Ovary (tissue), 9 donors: ENCODE measurements around the gene USF2. TPM values are rescaled to one million over a fixed set of nuclear protein-coding genes. Genes with fewer than 3 reads are reported as not detected.

Experiments
- DNase-seq, 5 donors: peaks; one replicate each; pipeline ENCODE4 v3.0.0-alpha.2; 2019 to 2020
- H3K27ac ChIP-seq, 2 donors: fragments of 200-600 bp; one replicate each; pipeline versions ENCODE4 v1.5.1 to v1.8.0; 2019 to 2022
- H3K27me3 ChIP-seq: fragments of 200-600 bp; one replicate; pipeline ENCODE4 v1.8.0; 2022
- H3K36me3 ChIP-seq: fragments of 200-600 bp; sonication (generic); one replicate; pipeline ENCODE4 v1.5.1; 2019
- H3K4me1 ChIP-seq: one replicate; pipeline ENCODE4 v1.8.1; 2013; ENCODE audit warnings: mild to moderate bottlenecking, moderate library complexity; ENCODE audit not compliant: insufficient read depth
- H3K4me3 ChIP-seq: fragments of 200-600 bp; sonication (generic); one replicate; pipeline ENCODE4 v1.5.1; 2017
- H3K9me3 ChIP-seq, 2 donors: fragments of 200-600 bp in 1 of 2; sonication (generic) in 1 of 2; one replicate each; pipeline versions ENCODE4 v1.5.1 to v1.8.1; 2013 to 2019; ENCODE audit warnings: mild to moderate bottlenecking in 1 of 2, moderate library complexity in 1 of 2
- CTCF ChIP-seq, 3 donors: fragments of 450-650 bp in 2 of 3; fragments of 200-600 bp in 1 of 3; IDR thresholded peaks; one replicate each; pipeline versions ENCODE4 v1.5.1 to v1.8.0; 2016 to 2022; ENCODE audit warnings: antibody characterized with exemption in 3 of 3, mild to moderate bottlenecking in 1 of 3
- EP300 ChIP-seq: sonication (generic); formaldehyde crosslinking; IDR thresholded peaks from one replicate; pipeline ENCODE4 v1.6.1; 2017; ENCODE audit warnings: antibody characterized with exemption
- POLR2A ChIP-seq: fragments of 450-650 bp; IDR thresholded peaks from one replicate; pipeline ENCODE4 v1.6.1; 2017; ENCODE audit warnings: antibody characterized with exemption, mild to moderate bottlenecking, moderate library complexity
- WGBS, 3 donors: extraction: QIAGEN DNeasy Blood & Tissue Kit in 1 of 3; methylation state at CpG; one replicate each; pipeline versions ENCODE4 v1.1.5 to v1.1.7; 2013 to 2017; 5-methylcytosine and 5-hydroxymethylcytosine counted together
- intact Hi-C, 4 donors: fragments of 100-400 bp; cut with DNase I; formaldehyde crosslinking; loops; one replicate each; pipeline versions ENCODE4 v1.11.0 to v1.15.1; 2022 to 2023
- polyA plus RNA-seq, 2 donors: library from polyadenylated mRNA; stranded (reverse); fragments of 200-250 nt in 1 of 2; fragments of 350-450 nt in 1 of 2; fragmentation: Illumina TruSeq in 1 of 2; extraction: RNeasy Lipid Tissue Mini Kit (QIAGEN cat#74804) in 1 of 2; gene quantifications; one replicate each; pipeline ENCODE4 v1.2.3, GENCODE V29; 2013 to 2014
- total RNA-seq, 7 donors: library from RNA; depleted of rRNA in 2 of 7; stranded (reverse); fragments of >200 nt in 2 of 7; fragmentation: NEBNext Ultra II Directional in 3 of 7; extraction: Animal tissue kit (Norgen Biotek cat#: 25700) in 3 of 7; gene quantifications; one replicate each; pipeline versions ENCODE4 v1.1.0 to v1.2.4, GENCODE V29; 2016 to 2023
- donor health status: DM: no; HTN: no; CAD: no; lungs with moderate emphysema.
- donor health status: DM: no; HTN: no; CAD: no.
- donor health status: Bipolar disorder and iron deficiency.
- donor health status: DM: yes; HTN: yes; CAD: no.
- donor health status: DM: no; HTN: no; CAD: no.
- donor health status: DM: yes; HTN: yes; CAD: no.

Gene USF2
- total and polyA plus RNA-seq, 9 donors = 105 to 218 (median 159) TPM

- DNase-seq = peak in 1 of 5 donors; percentile 22
- WGBS, 3 donors = 55 to 62% (median 56%) methylated on average over 7 of the region's 7 CpGs
Observed at GRCh38 chr19:35317464-35318043, 48.8 kb downstream of the USF2 start.

GRCh38 chr19:35318679-35319448 lies 50.1 kb downstream of the USF2 start:
- intact Hi-C loops = no loop called here
- Histone ChIP-seq H3K36me3 (no peaks in the 10 kb centered on the region), H3K4me3 (no peak overlapping the region), H3K4me1 (peaks cover 11% of the 10 kb centered on the region), H3K27ac (peak overlapping the region in 1 of 2 donors; percentile 26), H3K27me3 (no peaks in the 10 kb centered on the region), H3K9me3 (no peaks in the 10 kb centered on the region)
- DNase-seq = peak in 4 of 5 donors; percentile 58 to 65 (median 62)
- 53 to 63% (median 58%) methylated on average over 16 of the region's 16 CpGs for WGBS, 3 donors
- TF ChIP-seq CTCF (IDR thresholded peaks at IDR 0.05) (no peak), EP300 (no peak), POLR2A (no peak)

More at GRCh38 chr19:35317464-35318043, 48.8 kb downstream of the USF2 start:
- Histone ChIP-seq H3K4me3 (no peak overlapping the region), H3K9me3 (no peaks in the 10 kb centered on the region), H3K27ac (no peak overlapping the region), H3K36me3 (no peaks in the 10 kb centered on the region), H3K4me1 (peaks cover 14% of the 10 kb centered on the region), H3K27me3 (no peaks in the 10 kb centered on the region)
- intact Hi-C loops = no loop called here
- TF ChIP-seq EP300 (no peak), CTCF (IDR thresholded peaks at IDR 0.05) (no peak), POLR2A (no peak)

GRCh38 chr19:35320065-35320713 lies 51.4 kb downstream of the USF2 start:
- intact Hi-C loops = no loop called here
- WGBS, 3 donors = 81 to 82% (median 82%) methylated on average over 12 of the region's 12 CpGs
- H3K4me3 ChIP-seq = no peak overlapping the region
- TF ChIP-seq POLR2A = no peak
- TF ChIP-seq EP300 = no peak
- TF ChIP-seq CTCF (IDR thresholded peaks at IDR 0.05) = no peak
- no peak for DNase-seq
- peaks cover 11% of the 10 kb centered on the region for H3K4me1 ChIP-seq
- H3K27ac ChIP-seq = no peak overlapping the region
- no peaks in the 10 kb centered on the region for H3K36me3 ChIP-seq
- no peaks in the 10 kb centered on the region for H3K27me3 ChIP-seq
- H3K9me3 ChIP-seq = no peaks in the 10 kb centered on the region

GRCh38 chr19:35321291-35321690 lies 52.5 kb downstream of the USF2 start:
- no peaks in the 10 kb centered on the region for H3K36me3 ChIP-seq
- intact Hi-C loops = no loop called here
- DNase-seq = no peak
- TF ChIP-seq EP300 = no peak
- TF ChIP-seq CTCF (IDR thresholded peaks at IDR 0.05) = no peak
- no peak for TF ChIP-seq POLR2A
- no peak overlapping the region for H3K4me3 ChIP-seq
- H3K9me3 ChIP-seq = no peaks in the 10 kb centered on the region
- WGBS, 3 donors = 94 to 95% (median 95%) methylated on average over 2 of the region's 2 CpGs
- no peak overlapping the region for H3K27ac ChIP-seq
- H3K4me1 ChIP-seq = peaks cover 11% of the 10 kb centered on the region
- H3K27me3 ChIP-seq = no peaks in the 10 kb centered on the region
